ENCODE results near the gene ASPHD2. TPM values are rescaled to one million over a fixed set of nuclear protein-coding genes. Genes with fewer than 3 reads are reported as not detected.

Gene ASPHD2
- total and polyA plus RNA-seq, 8 donors, result 0.45 to 48.4 (median 3.9) TPM

DNA sequence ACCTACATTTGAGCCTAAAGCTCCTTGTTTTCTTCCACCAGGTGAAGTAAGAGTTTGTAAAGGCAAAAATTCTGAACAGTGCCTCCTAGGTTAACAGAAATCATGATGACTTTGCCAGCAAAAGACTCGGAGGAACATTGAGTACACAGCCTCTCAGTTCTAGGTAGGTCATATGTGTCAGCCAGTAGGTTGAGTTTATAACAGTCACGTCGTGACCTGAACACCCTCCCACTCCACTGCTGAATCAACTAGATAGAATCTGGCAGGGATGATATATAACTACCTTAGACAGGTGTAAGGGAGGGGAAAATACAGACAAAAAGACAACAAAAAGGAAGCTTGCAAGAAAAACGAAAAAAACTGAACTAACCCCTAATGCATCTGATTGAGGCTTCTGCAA, 12.8 kb upstream of the ASPHD2 start:
- TF ChIP-seq, protein P1, sequence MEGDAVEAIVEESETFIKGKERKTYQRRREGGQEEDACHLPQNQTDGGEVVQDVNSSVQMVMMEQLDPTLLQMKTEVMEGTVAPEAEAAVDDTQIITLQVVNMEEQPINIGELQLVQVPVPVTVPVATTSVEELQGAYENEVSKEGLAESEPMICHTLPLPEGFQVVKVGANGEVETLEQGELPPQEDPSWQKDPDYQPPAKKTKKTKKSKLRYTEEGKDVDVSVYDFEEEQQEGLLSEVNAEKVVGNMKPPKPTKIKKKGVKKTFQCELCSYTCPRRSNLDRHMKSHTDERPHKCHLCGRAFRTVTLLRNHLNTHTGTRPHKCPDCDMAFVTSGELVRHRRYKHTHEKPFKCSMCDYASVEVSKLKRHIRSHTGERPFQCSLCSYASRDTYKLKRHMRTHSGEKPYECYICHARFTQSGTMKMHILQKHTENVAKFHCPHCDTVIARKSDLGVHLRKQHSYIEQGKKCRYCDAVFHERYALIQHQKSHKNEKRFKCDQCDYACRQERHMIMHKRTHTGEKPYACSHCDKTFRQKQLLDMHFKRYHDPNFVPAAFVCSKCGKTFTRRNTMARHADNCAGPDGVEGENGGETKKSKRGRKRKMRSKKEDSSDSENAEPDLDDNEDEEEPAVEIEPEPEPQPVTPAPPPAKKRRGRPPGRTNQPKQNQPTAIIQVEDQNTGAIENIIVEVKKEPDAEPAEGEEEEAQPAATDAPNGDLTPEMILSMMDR (IDR thresholded peaks at IDR 0.05), result no peak
- Histone ChIP-seq H3K36me3 (no peaks in the 10 kb centered on the region), H3K27me3 (peaks cover 0 to 58% (median 16%) of the 10 kb centered on the region in 3 donors), H3K4me3 (no peak overlapping the region), H3K9me3 (no peaks in the 10 kb centered on the region), H3K27ac (no peak overlapping the region), H3K4me1 (peaks cover 0 to 19% (median 4%) of the 10 kb centered on the region in 4 donors)
- intact Hi-C loops (cut with DNase I; ENCODE audit: low total_unique reads), result no loop called here
- no peak for DNase-seq
- WGBS, 5 donors, result 54 to 62% (median 59%) methylated on average over 4 of the region's 4 CpGs

DNA sequence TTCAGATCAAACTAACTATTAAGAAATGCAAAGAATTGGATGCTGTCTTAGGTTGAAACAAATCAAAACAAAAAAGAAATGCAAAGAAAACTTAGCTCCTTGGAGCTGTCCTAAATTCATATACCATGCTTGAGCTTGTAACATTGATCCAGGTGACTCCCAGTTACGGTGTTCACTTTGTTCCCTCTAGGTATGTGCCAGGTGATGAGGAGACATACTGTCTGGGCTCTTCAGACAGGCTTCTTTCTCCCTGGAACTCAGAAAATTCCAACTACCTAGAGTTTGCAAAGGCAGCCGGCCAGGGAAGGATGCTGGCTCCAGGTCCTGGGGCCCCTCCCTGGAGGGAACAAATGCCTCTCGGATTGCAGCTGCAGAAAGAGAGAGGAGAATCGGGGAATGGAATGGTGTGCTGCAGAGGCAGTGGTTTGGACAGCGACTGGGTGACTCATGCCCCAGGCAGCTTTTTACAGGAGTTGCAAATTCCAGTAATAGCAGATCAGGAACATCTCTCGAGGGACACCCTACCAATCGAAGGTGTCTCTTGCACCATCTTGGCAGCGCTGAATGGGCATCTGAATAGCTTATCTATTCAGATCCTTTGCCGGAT, 12.3 kb upstream of the ASPHD2 start:
- H3K4me3 ChIP-seq, result no peak overlapping the region
- H3K9me3 ChIP-seq, result no peaks in the 10 kb centered on the region
- no peaks in the 10 kb centered on the region for H3K36me3 ChIP-seq
- H3K27ac ChIP-seq, result no peak overlapping the region
- H3K4me1 ChIP-seq, result peaks cover 0 to 19% (median 4%) of the 10 kb centered on the region in 4 donors
- H3K27me3 ChIP-seq, result peaks cover 0 to 52% (median 16%) of the 10 kb centered on the region in 3 donors
- TF ChIP-seq EP300 (IDR thresholded peaks at IDR 0.05) (no peak), POLR2A (IDR thresholded peaks at IDR 0.05) (no peak), POLR2AphosphoS5 (IDR thresholded peaks at IDR 0.05) (no peak)
- TF ChIP-seq, protein P1 (IDR thresholded peaks at IDR 0.05), result no peak
- WGBS, 5 donors, result 42 to 53% (median 44%) methylated on average over 9 of the region's 9 CpGs
- intact Hi-C loops (cut with DNase I; ENCODE audit: low total_unique reads), result no loop called here
- no peak for DNase-seq

DNA sequence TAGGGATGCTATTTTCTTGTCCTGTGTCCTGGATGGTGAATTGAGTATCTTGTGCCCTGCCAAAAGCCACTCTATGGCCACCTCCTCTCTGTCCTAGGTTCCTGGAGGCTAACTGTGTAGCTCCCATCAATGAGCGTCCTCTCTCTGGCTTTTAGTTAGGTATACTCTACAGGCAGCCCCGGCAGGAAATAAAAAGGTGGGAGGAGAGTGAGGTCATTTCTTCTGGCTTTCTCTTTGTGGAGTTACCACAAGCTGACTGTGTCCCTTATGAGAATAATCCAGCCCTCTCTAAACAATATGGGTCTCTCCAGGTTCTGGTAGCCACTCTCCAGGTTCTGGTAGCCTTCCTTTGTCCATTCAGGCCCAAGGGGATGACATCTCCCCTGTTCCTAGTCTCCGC, 11.7 kb upstream of the ASPHD2 start:
- Histone ChIP-seq H3K9me3 (peaks cover 0 to 2% (median under 1%) of the 10 kb centered on the region in 4 donors), H3K4me3 (no peak overlapping the region), H3K4me1 (peaks cover 0 to 19% (median 4%) of the 10 kb centered on the region in 4 donors), H3K27me3 (peaks cover 0 to 51% (median 16%) of the 10 kb centered on the region in 3 donors), H3K36me3 (no peaks in the 10 kb centered on the region), H3K27ac (peak overlapping the region in 1 of 5 donors; percentile 58)
- 76 to 86% (median 81%) methylated on average over 3 of the region's 3 CpGs for WGBS, 5 donors
- intact Hi-C loops (cut with DNase I; ENCODE audit: low total_unique reads), result no loop called here
- TF ChIP-seq EP300 (IDR thresholded peaks at IDR 0.05) (no peak), POLR2A (IDR thresholded peaks at IDR 0.05) (no peak), POLR2AphosphoS5 (IDR thresholded peaks at IDR 0.05) (no peak)
- TF ChIP-seq, protein P1 (IDR thresholded peaks at IDR 0.05), result no peak
- no peak for DNase-seq

DNA sequence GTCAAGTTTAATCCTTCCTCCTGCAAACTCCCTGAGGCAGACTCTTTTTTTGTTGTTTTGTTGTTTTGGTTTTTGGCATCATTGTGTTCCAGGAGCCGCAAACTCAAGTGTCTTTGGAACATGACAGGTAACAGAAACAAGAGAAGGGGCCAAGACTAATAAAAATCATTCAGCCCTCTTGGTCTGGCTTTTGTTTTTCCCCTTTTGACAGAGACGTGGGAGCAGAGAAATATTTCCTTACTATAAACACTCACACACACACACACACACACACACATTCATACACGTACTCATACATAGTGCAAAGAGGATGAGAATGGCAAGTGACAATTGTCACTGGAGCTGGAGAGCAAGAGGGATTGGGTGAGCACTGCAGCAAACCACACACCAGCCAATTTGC, 10.4 kb upstream of the ASPHD2 start:
- no peak overlapping the region for H3K4me3 ChIP-seq
- intact Hi-C loops (cut with DNase I; ENCODE audit: low total_unique reads), result no loop called here
- H3K9me3 ChIP-seq, result peaks cover 4 to 14% (median 12%) of the 10 kb centered on the region in 4 donors
- no peak for DNase-seq
- TF ChIP-seq POLR2AphosphoS5 (IDR thresholded peaks at IDR 0.05), result no peak
- TF ChIP-seq, protein P1 (IDR thresholded peaks at IDR 0.05), result no peak
- no peak for TF ChIP-seq POLR2A (IDR thresholded peaks at IDR 0.05)
- no peak for TF ChIP-seq EP300 (IDR thresholded peaks at IDR 0.05)
- peak overlapping the region in 1 of 5 donors; percentile 58 for H3K27ac ChIP-seq
- peaks cover 0 to 40% (median 16%) of the 10 kb centered on the region in 3 donors for H3K27me3 ChIP-seq
- no peaks in the 10 kb centered on the region for H3K36me3 ChIP-seq
- peaks cover 0 to 19% (median 4%) of the 10 kb centered on the region in 4 donors for H3K4me1 ChIP-seq
- 42 to 64% (median 58%) methylated on average over 3 of the region's 3 CpGs for WGBS, 5 donors
